ENCODE measurements around the gene EMILIN2.

Gene EMILIN2

GRCh38 chr18:2916184-2916583 lies 69.4 kb downstream of the EMILIN2 start:
- DNase-seq (ENCODE audit: low read depth), result no peak

- no peak for DNase-seq (ENCODE audit: low read depth)
Measured at GRCh38 chr18:2917259-2918047, 70.6 kb downstream of the EMILIN2 start.

- no peak for DNase-seq (ENCODE audit: low read depth)
Measured at GRCh38 chr18:2918761-2919550, 72.2 kb downstream of the EMILIN2 start.

- no peak for DNase-seq (ENCODE audit: low read depth)
Measured at GRCh38 chr18:2919600-2919999, 72.8 kb downstream of the EMILIN2 start.

- DNase-seq (ENCODE audit: low read depth), result no peak
Measured at GRCh38 chr18:2920027-2920426, 73.2 kb downstream of the EMILIN2 start.

GRCh38 chr18:2920546-2921343 lies 73.9 kb downstream of the EMILIN2 start:
- no peak for DNase-seq (ENCODE audit: low read depth)

GRCh38 chr18:2921778-2922177 lies 75.0 kb downstream of the EMILIN2 start:
- DNase-seq (ENCODE audit: low read depth), result no peak

GRCh38 chr18:2923464-2923863 lies 76.7 kb downstream of the EMILIN2 start:
- peak; percentile 63 for DNase-seq (ENCODE audit: low read depth)

GRCh38 chr18:2924920-2925319 lies 78.1 kb downstream of the EMILIN2 start:
- DNase-seq (ENCODE audit: low read depth), result no peak

- DNase-seq (ENCODE audit: low read depth), result no peak
Measured at GRCh38 chr18:2926528-2926927, 79.7 kb downstream of the EMILIN2 start.

GRCh38 chr18:2927745-2928144 lies 80.9 kb downstream of the EMILIN2 start:
- no peak for DNase-seq (ENCODE audit: low read depth)

- DNase-seq (ENCODE audit: low read depth), result peak; percentile 61
Measured at GRCh38 chr18:2932247-2933181, 85.7 kb downstream of the EMILIN2 start.

GRCh38 chr18:2933995-2934394 lies 87.2 kb downstream of the EMILIN2 start:
- no peak for DNase-seq (ENCODE audit: low read depth)

- DNase-seq (ENCODE audit: low read depth), result peak; percentile 62
Measured at GRCh38 chr18:2935438-2936192, 88.8 kb downstream of the EMILIN2 start.

GRCh38 chr18:2939317-2939716 lies 92.5 kb downstream of the EMILIN2 start:
- DNase-seq (ENCODE audit: low read depth), result no peak

- DNase-seq (ENCODE audit: low read depth), result peak; percentile 77
Measured at GRCh38 chr18:2948038-2948437, 101.2 kb downstream of the EMILIN2 start.

GRCh38 chr18:2952605-2953004 lies 105.8 kb downstream of the EMILIN2 start:
- no peak for DNase-seq (ENCODE audit: low read depth)

GRCh38 chr18:2953935-2954653 lies 107.3 kb downstream of the EMILIN2 start:
- DNase-seq (ENCODE audit: low read depth), result no peak

GRCh38 chr18:2954869-2955645 lies 108.3 kb downstream of the EMILIN2 start:
- DNase-seq (ENCODE audit: low read depth), result no peak

All from iris pigment epithelial cell (primary cell).